Fibroblast of lung (primary cell): ENCODE data around the gene DDX10.

Source experiments
- CTCF ChIP-seq, 2 donors: IDR thresholded peaks in 1 of 2; conservative IDR thresholded peaks in 1 of 2; 1 replicate in 1 of 2; 2 replicates in 1 of 2; pipeline ENCODE4 v1.5.1; 2011 to 2012; ENCODE audit warnings: low read length in 2 of 2, control low read depth in 1 of 2, inconsistent platforms in 1 of 2, low read depth in 1 of 2, mild to moderate bottlenecking in 1 of 2
- EZH2 ChIP-seq: IDR thresholded peaks from 2 replicates; pipeline ENCODE4 v1.5.1; 2012; ENCODE audit warnings: low read length, control low read depth, mild to moderate bottlenecking; ENCODE audit errors: missing control alignments

- TF ChIP-seq EZH2: no peak
- TF ChIP-seq CTCF (conservative IDR thresholded peaks at IDR 0.05 in 1 of 2, IDR thresholded peaks at IDR 0.05 in 1 of 2; ENCODE audit: low read depth in 1 of 2, low read length in 2 of 2): no peak
Measured at GRCh38 chr11:108944471-108945178, 279.8 kb downstream of the DDX10 start.
